ENCODE measurements around the gene INTS11.

INTS11 gene

GRCh38 chr1:1343811-1344421 is 19.5 kb upstream of the INTS11 start:
- Histone ChIP-seq H3K36me3 (peaks cover 4 to 33% (median 27%) of the 10 kb centered on the region in 3 donors), H3K4me1 (peaks cover 0 to 50% (median 34%) of the 10 kb centered on the region in 4 donors), H3K4me3 (no peak overlapping the region), H3K9me3 (no peaks in the 10 kb centered on the region), H3K27me3 (no peaks in the 10 kb centered on the region), H3K27ac (no peak overlapping the region)
- TF ChIP-seq, protein P1, sequence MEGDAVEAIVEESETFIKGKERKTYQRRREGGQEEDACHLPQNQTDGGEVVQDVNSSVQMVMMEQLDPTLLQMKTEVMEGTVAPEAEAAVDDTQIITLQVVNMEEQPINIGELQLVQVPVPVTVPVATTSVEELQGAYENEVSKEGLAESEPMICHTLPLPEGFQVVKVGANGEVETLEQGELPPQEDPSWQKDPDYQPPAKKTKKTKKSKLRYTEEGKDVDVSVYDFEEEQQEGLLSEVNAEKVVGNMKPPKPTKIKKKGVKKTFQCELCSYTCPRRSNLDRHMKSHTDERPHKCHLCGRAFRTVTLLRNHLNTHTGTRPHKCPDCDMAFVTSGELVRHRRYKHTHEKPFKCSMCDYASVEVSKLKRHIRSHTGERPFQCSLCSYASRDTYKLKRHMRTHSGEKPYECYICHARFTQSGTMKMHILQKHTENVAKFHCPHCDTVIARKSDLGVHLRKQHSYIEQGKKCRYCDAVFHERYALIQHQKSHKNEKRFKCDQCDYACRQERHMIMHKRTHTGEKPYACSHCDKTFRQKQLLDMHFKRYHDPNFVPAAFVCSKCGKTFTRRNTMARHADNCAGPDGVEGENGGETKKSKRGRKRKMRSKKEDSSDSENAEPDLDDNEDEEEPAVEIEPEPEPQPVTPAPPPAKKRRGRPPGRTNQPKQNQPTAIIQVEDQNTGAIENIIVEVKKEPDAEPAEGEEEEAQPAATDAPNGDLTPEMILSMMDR (IDR thresholded peaks at IDR 0.05), result no peak
- intact Hi-C loops (cut with DNase I; ENCODE audit: low total_unique reads), result no loop called here
- no peak for DNase-seq

DNA sequence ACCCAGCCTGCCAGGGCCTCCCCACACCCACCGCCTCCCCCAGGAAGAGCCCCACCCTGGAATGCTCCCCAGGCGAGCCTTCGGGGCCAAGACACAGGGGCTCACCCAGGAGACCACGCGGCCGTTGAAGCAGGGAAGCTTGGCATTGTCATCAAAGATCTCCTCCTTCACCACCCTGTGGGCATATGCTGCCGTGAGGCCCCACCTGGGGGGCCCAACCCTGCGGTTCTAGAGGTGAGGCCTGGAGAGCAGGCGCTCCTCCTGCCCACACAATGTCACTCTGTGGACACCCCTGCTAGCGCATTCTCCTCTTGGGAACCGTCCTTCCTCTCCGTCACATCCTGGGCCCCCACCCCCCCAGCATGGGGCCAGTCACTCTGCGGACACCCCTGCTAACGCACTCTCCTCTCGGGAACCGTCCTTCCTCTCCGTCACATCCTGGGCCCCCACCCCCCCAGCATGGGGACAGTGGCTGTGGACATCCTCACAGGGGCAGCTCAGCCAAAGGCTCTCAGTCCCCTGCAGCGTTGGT is 18.2 kb upstream of the INTS11 start:
- intact Hi-C loops (cut with DNase I; ENCODE audit: low total_unique reads), result no loop called here
- no peaks in the 10 kb centered on the region for H3K9me3 ChIP-seq
- TF ChIP-seq, protein P1 (IDR thresholded peaks at IDR 0.05), result no peak

GRCh38 chr1:1342061-1342562 is 17.7 kb upstream of the INTS11 start:
- Histone ChIP-seq H3K4me1 (peaks cover 0 to 35% (median 21%) of the 10 kb centered on the region in 4 donors), H3K36me3 (peaks cover 15 to 51% (median 45%) of the 10 kb centered on the region in 3 donors), H3K4me3 (no peak overlapping the region), H3K9me3 (no peaks in the 10 kb centered on the region), H3K27ac (no peak overlapping the region), H3K27me3 (no peaks in the 10 kb centered on the region)
- no peak for DNase-seq
- intact Hi-C loops (cut with DNase I; ENCODE audit: low total_unique reads), result no loop called here
- TF ChIP-seq, protein P1 (IDR thresholded peaks at IDR 0.05), result no peak

More for the DNA sequence above, 18.2 kb upstream of the INTS11 start:
- Histone ChIP-seq H3K4me1 (peaks cover 0 to 40% (median 26%) of the 10 kb centered on the region in 4 donors), H3K36me3 (peaks cover 15 to 46% (median 39%) of the 10 kb centered on the region in 3 donors), H3K4me3 (no peak overlapping the region), H3K27ac (no peak overlapping the region), H3K27me3 (no peaks in the 10 kb centered on the region)
- no peak for DNase-seq

- intact Hi-C loops (cut with DNase I; ENCODE audit: low total_unique reads), result no loop called here
- Histone ChIP-seq H3K4me1 (peaks cover 0 to 30% (median 16%) of the 10 kb centered on the region in 4 donors), H3K27ac (no peak overlapping the region), H3K9me3 (no peaks in the 10 kb centered on the region), H3K4me3 (no peak overlapping the region), H3K36me3 (peaks cover 15 to 57% (median 48%) of the 10 kb centered on the region in 3 donors), H3K27me3 (no peaks in the 10 kb centered on the region)
- TF ChIP-seq, protein P1 (IDR thresholded peaks at IDR 0.05), result no peak
- no peak for DNase-seq
Observed at GRCh38 chr1:1341549-1342021, 17.1 kb upstream of the INTS11 start.

DNA sequence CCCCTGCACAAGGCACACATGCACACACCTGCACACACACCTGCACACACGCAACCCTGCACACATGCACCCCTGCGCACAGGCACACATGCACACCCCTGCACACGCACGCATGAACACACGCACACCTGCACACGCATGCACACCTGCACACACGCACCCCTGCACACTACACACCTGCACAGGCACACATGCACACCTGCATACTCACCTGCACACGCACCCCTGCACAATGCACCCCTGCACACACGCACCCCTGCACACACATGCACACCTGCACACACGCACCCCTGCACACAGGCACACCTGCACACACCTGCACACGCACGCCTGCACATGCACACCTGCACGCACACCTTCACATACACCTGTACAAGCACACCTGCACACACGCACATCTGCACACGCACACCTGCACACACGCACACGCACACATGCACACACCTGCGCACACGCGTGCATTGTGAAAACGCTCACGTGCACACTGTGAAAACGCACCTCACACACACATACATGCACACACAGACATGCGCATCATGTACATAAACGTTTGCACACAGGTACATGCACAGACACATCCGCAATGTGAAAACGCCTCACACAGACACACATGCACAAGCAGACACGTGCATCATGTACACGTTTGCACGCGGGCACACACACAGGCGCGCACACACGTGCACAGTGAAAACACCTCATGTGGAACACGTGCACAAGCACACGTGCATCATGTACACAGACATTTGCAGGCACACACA is 16.5 kb upstream of the INTS11 start:
- no peak overlapping the region for H3K4me3 ChIP-seq
- peaks cover 0 to 24% (median 10%) of the 10 kb centered on the region in 4 donors for H3K4me1 ChIP-seq
- H3K27me3 ChIP-seq, result no peaks in the 10 kb centered on the region
- peaks cover 15 to 63% (median 54%) of the 10 kb centered on the region in 3 donors for H3K36me3 ChIP-seq
- TF ChIP-seq, protein P1 (IDR thresholded peaks at IDR 0.05), result no peak
- intact Hi-C loops (cut with DNase I; ENCODE audit: low total_unique reads), result no loop called here
- no peaks in the 10 kb centered on the region for H3K9me3 ChIP-seq
- DNase-seq, result no peak
- no peak overlapping the region for H3K27ac ChIP-seq
